ENCODE results near the gene SLC4A7. TPM values are rescaled to one million over a fixed set of nuclear protein-coding genes. Genes with fewer than 3 reads are reported as not detected.
"Not testable (repeated sequence)": the region's sequence is repeated elsewhere in the genome, so short reads cannot be mapped to it uniquely, and the experiment has no call there.

Gene SLC4A7
- total RNA-seq, 1 experiment from 2014 or later: 58.7 TPM

DNA sequence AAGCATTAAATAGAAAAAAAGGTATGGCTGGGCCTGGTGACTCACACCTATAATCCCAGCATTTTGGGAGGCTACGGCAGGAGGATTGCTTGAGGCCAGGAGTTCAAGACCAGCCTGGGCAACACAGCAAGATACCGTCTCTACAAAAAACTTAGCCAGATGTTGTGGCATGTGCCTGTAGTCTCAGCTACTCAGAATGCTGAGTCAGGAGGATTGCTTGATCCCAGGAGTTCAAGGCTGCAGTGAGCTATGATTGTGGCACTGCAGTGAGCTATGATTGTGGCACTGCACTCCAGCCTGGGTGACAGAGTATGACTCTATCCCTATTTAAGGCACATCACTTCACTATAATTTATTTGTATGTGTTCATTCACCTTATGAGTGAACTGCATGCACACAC, 54.3 kb downstream of the SLC4A7 start:
- no peak for DNase-seq (ENCODE audit: low read depth)

GRCh38 chr3:27428446-27428845, 55.7 kb downstream of the SLC4A7 start:
- DNase-seq (ENCODE audit: low read depth): no peak

DNA sequence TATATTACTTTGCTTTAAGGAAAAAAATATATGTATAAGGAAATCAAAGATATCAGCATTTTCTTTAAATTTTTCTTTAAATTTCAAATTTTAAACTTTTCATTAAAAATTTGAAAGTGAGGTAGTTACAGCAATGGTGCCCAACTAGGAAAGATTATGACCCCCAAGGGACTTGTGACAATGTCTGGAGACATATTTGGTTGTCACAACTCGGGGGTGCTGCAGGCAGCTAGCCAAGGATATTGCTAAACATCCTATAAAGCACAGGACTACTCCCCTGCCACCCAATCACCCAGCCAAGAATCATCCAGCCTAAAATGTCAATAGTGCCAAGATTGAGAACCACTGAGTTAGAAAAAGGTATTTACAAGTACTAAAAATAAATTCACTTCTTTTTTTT, 57.3 kb downstream of the SLC4A7 start:
- DNase-seq (ENCODE audit: low read depth): no peak

DNA sequence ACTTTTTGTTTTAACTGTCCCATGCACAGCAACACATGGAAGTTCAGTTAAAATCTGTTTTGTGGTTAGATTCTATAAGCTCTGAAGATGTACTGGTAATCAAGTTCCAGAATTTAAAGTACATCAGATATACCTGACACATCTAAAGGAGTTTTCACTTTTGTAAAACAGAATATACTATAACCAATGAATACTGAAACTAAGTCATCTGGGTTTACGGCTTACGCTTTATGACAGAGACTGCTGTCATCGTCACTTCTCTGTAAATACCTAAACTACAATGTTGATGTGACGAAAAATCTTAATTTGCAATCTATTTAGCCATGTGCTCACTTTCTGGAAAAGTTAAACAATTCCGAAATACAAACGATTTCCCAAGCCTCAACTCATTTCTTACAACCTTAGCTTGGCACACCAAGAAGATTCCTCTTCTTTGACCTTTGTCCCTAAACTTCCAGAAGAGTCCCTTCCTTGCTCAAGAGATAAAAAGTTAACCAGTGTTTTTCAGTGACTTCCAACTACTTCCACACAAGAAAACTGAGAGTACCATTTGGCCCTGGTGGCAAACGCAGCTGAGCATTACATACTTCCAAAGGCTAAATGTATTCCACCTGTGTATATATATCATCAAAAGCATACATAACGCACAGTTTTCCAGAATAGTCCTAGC, 58.2 kb downstream of the SLC4A7 start:
- no peak for DNase-seq (ENCODE audit: low read depth)

DNA sequence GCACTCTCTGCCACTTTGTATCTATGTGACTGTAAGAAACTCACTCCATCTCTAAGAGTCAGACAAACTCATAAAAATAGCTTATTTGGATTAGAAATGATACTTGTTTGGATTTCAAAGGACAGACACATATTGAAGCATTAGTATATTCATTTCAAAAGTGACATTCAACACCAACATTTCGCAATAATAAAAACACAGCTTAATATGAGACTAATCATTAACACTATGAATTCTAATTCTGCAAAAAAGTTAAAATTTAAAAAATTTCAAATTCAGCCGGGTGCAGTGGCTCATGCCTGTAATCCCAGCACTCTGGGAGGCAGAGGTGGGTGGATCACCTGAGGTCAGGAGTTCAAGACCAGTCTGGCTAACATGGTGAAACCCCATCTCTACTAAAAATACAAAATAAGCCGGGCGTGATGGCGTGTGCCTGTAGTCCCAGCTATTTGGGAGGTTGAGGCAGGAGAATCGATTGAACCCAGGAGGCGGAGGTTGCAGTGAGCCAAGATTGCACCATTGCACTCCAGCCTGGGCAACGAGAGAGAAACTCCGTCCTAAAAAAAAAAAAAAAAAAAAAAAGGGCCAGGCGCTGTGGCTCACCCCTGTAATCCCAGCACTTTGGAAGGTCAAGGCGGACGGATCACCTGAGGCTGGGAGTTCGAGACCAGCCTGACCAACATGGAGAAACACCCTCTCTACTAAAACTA, 59.2 kb downstream of the SLC4A7 start:
- DNase-seq (ENCODE audit: low read depth): peak; percentile 4

DNA sequence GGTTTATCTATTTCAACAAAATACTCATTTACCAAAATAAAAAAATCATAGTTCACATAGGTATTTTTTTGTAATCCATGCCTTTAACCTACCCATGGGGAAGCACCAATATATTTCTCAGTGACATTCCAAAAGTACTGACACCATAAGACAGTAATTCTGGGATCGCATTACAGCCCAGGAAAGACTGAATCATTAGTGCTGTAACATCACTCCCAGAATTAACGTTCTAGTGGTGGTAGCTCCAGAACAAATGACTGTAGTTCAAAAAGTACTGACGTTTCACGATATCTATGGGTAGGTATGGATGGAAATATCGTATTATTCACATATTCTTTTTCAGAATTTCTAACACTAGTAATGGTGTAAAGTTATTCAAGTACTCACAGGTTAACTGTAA, 60.7 kb downstream of the SLC4A7 start:
- DNase-seq (ENCODE audit: low read depth): peak; percentile 80

DNA sequence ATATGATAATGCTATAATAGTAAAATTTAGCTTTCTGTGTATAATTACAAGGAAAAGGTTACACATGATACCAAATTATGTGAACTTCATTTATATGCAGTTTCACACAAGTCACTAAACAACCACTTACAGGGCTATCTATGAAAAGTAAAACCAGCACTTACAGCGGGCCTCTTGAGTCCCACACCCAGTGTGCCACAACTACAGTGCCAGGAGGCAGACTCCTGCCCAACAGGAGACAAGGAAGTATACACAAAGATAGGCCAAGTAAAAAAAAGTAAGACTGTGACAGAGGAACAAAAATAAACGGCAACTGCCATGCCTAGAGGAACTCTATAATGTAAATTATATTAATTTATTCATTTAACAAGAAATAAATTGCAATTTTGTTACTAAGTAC, 61.6 kb downstream of the SLC4A7 start:
- DNase-seq (ENCODE audit: low read depth): no peak

GRCh38 chr3:27415202-27415601, 69.0 kb downstream of the SLC4A7 start:
- DNase-seq (ENCODE audit: low read depth): no peak

- DNase-seq (ENCODE audit: low read depth): no peak
These were observed 91.1 kb downstream of the SLC4A7 start for GRCh38 chr3:27392950-27393679.

DNA sequence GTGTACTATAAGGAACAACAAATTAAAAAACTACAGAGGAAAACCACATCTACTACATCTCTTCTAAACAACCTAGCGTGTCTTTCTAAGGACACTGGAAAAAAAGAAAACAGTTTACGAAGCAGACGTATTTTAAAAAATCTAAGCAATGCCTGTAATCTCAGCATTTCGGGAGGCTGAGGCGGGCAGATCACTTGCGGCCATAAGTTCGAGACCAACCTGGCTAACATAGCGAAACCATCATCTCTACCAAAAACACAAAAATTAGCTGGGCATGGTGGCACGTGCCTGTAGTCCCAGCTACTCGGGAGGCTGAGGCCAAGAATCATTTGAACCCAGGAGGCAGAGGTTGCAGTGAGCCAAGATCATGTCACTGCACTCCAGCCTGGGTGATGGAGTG, 91.8 kb downstream of the SLC4A7 start:
- DNase-seq (ENCODE audit: low read depth): not testable (repeated sequence)

GRCh38 chr3:27391796-27392195, 92.4 kb downstream of the SLC4A7 start:
- no peak for DNase-seq (ENCODE audit: low read depth)

GRCh38 chr3:27387625-27388024, 96.6 kb downstream of the SLC4A7 start:
- peak; percentile 20 for DNase-seq (ENCODE audit: low read depth)

GRCh38 chr3:27385504-27385903, 98.7 kb downstream of the SLC4A7 start:
- no peak for DNase-seq (ENCODE audit: low read depth)

- DNase-seq (ENCODE audit: low read depth): no peak
These were observed 100.0 kb downstream of the SLC4A7 start for GRCh38 chr3:27384191-27384590.

DNA sequence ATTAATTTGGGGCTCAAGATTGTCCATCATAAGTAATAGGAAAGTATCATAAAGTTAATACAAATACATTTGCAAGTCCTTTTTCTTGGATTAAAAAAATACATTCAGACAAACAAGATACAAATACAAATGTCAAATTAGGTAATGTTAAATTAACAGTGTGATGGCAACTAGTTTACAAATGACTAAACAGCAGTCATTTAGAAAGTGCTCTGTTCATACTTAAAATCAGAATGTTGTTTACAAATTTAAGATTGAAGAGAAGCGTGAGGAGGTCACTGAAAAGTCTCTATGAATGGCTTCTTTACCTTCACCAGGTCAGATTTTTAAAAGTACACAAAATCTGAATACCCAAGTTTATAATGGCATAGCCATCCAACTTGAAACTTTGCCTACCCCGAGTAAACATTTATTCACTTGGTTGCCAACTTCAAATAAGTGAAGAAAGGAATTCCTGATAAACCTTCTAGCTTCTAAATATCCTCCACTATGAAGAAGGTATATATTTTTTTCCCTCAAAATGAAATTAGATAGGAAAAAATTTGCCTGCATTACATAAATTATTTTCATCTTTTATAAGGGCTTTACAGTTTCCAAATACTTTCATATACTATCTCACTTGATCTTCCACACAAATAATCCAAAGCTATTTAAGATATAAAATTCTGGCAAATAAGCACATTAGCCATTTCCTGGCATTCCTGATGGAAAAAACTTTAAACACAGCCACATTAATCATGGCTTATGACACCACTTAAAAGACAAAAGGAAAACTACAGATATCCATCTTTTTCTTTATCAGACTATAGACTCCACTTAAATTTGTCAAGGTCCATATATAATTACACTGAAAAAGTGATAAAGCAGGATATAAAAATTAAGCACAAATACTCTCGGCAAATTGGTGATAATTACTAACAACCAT, 103.5 kb downstream of the SLC4A7 start:
- no peak for DNase-seq (ENCODE audit: low read depth)

GRCh38 chr3:27378331-27378730, 105.9 kb downstream of the SLC4A7 start:
- DNase-seq (ENCODE audit: low read depth): no peak

- DNase-seq (ENCODE audit: low read depth): no peak
These were observed 107.9 kb downstream of the SLC4A7 start for GRCh38 chr3:27376109-27376772.

DNA sequence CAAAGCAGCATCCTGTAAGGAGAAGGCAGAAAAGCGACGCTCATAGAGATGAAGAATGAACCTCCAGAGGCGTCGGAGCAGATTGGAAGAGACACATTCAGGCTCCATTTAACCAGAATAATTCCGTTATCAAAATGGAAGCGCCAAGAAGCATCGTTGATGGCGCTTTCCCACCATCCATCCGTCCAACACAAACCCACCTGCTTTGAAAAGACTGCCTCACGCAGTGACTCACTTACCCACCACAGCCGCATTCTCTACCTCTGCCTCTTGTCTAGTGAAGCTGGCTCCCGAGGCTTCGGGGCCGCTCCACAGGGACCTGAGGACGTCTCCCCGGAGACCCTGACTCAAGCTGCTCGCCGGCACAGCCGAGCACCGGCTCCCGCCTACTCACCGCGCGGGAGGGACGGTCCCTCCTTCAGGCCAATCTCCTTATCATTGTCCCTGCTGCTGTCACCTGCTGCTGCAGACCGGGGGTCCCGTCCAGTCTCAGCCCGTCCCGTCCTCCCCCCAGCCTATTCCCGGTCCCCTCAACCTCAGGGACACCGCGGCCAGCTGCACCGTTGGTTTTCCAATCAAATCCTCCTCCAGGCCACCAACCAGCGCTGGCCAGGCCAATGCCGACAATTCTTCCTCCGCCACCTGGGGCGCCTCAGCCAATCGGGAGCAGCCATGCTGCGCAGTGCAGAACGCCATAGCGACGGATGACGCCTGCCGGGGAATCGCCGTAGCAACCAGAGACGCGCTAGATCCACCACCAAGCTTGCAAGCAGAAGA, 115.2 kb downstream of the SLC4A7 start, which contains the start of gene NEK10:
TSS of gene NEK10 (minus strand) at position 553 of the 777 bp plus-strand sequence. CDS start 16,501 bp downstream, outside the sequence.
- no peak for DNase-seq (ENCODE audit: low read depth)

DNA sequence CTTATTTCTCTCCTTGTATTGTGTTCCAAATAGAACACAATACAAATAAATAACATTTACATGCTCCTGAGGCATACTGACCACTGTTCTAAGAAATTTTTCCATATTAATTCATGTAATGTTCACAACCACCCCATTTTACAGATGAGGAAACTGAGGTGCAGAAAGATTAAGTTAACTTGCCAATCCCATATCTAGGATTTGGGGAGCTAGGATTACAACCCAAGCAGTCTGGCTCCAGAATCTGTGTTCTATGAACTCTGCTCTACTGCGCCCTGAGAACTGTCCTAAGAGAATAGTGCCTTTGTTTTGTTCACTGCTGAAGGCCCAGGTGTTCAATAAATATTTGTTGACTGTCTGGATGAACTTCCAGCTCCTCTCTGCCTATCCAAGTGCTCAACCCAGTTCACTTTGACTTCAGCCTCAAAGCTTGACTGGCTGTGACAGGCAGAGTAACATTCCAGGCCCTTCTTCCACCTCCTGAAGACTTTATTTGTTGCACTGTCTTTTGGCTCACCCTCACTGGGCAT, 118.1 kb downstream of the SLC4A7 start:
- DNase-seq (ENCODE audit: low read depth): no peak
